PC-9 (cell line): ENCODE measurements around the gene UBR1.

ENCODE experiments used
- EZH2 ChIP-seq: fragments of 200-600 bp; sonication (generic); IDR thresholded peaks from 2 replicates; pipeline ENCODE4 v1.8.0; 2017; ENCODE audit warnings: antibody characterized with exemption, low read depth
- TF ChIP-seq, protein P1 (sequence below): fragments of 200-600 bp; sonication (generic); conservative IDR thresholded peaks from 2 replicates; pipeline ENCODE4 v1.6.1; 2017; ENCODE audit warnings: mixed run types, antibody characterized with exemption, mild to moderate bottlenecking, moderate library complexity

DNA sequence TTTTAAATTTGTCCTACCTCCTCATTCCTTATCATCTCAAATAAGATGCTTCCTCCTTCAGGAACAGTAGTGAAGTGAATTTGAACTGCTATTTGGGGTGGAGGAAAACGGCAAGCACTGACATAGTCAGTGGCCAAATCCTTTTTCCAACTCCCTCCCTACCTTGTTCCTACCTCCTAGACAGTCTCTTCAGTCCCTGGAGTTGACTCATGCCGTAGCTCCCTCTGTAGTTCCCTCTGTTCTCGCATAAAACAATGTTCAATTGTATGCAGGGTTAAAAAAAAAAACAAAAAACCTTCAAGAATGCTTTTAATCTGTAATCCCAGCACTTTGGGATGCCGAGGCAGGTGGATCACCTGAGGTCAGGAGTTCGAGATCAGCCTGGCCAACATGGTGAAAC lies 1.4 kb downstream of the UBR1 start:
- TF ChIP-seq, protein P1, sequence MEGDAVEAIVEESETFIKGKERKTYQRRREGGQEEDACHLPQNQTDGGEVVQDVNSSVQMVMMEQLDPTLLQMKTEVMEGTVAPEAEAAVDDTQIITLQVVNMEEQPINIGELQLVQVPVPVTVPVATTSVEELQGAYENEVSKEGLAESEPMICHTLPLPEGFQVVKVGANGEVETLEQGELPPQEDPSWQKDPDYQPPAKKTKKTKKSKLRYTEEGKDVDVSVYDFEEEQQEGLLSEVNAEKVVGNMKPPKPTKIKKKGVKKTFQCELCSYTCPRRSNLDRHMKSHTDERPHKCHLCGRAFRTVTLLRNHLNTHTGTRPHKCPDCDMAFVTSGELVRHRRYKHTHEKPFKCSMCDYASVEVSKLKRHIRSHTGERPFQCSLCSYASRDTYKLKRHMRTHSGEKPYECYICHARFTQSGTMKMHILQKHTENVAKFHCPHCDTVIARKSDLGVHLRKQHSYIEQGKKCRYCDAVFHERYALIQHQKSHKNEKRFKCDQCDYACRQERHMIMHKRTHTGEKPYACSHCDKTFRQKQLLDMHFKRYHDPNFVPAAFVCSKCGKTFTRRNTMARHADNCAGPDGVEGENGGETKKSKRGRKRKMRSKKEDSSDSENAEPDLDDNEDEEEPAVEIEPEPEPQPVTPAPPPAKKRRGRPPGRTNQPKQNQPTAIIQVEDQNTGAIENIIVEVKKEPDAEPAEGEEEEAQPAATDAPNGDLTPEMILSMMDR: no peak
- TF ChIP-seq EZH2: no peak
